HTERT RPE-1 (cell line): Measurements from ENCODE around the gene COL13A1.

Source experiments
- in situ Hi-C: fragments of 300-500 bp; cut with MboI; formaldehyde crosslinking; loops from 4 replicates; pipeline ENCODE4 v1.14.3; 2020; ENCODE audit warnings: low sequenced_read_pairs

COL13A1 gene

DNA sequence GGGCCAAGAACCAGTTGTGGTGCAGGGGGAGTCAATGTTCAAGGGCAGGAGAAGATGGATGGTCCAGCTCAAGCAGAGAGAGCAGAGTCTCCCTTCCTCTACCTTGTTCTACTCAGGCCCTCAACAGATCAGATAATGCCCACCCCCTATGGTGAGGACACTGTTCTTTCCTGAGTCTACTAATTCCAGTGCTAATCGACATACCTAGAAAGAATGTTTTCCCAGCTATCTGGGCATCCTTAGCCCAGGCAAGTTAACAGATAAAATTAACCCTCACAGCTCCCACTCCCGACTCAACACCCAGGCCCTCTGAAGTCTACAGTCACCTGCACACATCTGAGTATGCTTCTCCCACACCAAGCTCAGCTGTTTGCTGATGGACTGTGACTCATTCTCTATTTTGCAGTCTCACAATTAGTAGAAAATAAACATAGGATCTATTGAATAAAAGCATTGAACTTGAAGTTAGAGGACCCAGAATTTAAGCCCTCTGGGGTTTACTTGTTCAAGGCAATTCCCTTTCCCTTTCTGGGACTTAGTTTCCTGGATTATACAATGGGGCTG lies 17.1 kb downstream of the COL13A1 start:
- in situ Hi-C loops: no loop called here

DNA sequence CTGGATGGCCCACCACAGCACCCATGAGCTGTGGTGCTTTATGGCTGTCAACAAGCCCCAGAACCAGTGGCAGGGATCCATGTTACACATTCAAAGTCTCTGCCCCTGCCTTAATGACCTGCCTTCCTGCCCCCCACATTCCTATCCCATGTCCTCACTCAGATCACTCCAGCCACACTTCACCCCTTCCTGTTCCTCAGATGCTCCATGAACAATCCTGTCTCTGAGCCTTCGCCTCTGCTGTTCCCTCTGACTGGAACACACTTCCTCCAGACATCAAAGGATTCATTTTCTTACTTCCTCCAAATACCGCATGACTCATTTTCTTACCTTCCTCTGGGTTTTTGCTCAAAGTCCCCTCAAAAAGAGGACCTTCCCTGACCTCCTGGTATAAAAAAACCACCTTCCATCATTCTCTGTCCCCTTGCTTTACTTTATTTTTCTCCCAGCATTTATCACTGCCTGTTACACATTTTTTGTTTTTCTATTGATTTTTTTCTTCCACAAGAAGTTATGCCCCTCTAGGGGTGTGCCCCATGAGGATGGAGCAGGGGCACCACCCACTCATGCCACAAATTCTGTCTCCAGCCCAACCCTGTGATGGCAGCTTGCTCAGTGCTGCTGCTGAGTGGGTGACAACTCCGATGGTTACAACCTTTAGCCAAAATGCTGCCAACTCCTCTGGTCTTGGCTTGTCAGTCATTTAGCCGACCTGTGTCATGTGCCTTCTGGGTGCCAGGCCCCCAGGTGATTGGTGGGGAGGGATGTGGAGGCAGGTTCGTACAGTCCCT lies 18.2 kb downstream of the COL13A1 start:
- in situ Hi-C loops: no loop called here

DNA sequence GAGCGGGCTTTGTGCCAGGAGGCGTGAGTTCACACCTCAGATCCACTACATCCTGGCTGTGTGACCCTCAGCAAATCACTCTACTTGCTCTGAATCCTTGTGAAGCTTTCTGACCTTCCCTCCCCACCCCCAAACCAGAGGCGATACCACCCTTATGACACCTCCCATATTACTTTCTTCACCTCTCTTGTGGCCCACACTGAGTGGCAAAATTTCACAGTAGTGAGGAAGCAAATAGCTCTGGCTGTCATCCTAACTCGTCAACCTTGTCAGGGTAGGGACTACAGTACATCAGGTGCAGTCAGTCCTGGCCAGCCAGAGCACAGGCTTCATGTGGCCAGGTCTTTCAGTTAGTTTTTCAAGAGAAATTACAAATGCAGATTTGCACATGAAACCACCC lies 19.1 kb downstream of the COL13A1 start:
- in situ Hi-C loops: no loop called here

DNA sequence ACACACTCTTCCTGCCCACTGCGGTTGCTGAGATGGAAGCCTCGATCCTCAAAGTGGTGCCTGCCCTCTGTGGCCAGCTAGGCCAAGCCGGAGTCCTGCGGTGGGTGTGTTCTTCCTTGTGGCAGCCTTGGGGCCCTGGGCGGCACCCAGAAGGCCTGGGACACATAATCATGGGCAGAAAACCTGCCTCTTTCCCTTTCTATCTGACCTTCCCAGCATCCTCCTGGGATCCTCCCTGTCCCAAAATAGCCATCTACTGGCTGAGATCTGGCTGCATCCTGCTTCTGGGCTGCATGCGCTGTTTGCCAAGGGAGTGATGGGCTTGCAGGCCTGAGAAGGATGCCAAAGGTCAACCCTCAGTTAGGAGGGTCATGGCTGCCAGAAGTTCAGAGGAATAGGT lies 23.9 kb downstream of the COL13A1 start:
- in situ Hi-C loops: no loop called here

DNA sequence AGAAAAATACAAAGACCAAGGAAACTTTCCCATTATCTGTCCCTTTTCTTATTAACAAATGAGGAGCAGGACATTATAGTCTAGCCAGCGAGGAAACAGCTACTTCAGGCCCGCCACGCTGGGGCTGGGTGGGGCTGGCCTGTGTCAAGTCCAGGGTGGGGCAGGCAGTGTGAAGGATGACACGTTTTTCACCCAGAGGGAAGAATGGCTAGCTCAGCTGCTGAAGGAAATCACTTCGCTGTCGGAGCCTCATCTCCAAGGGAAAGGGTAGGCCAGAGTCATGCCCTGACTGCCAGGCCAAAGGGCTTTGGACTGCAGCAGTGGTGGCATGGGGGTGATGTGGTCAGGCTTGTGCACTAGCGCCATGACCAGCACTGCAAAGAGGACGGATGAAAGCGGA lies 24.4 kb downstream of the COL13A1 start:
- in situ Hi-C loops: no loop called here

DNA sequence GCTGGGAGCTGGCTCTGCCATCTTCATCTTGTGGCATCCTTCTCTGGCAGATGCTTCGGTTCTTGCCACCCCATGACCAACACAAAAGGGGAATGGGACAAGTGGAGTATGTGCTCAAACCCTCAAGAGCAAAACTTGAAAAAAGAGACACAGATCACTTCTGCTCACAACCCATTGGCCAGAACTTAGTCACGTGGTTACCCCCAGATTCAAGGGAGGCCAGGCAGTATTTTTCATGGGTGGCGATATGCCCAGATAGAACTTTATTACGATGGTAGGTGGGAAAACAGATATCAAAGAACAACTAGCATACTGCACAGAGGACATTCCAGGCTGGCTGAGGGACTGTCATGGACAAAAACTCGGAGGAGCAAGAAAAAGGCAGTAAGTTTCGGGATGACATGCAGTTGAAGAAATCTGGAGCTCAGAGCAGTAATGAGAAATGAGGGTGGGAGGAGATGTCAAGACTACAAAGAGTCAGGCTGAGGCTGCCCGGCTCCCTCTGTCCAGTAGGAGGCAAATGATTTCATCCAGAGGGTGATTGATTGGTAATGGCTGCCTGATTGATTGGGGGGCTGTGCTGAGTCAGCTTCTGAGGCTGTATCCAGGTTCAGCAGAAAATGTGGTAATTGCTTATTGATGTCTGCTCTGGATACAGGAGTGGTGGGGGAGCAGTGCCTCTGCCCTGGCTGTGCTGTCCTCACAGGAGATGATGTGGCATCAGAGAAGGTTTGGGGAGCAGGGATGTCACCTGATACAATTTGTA lies 25.3 kb downstream of the COL13A1 start:
- in situ Hi-C loops: no loop called here

DNA sequence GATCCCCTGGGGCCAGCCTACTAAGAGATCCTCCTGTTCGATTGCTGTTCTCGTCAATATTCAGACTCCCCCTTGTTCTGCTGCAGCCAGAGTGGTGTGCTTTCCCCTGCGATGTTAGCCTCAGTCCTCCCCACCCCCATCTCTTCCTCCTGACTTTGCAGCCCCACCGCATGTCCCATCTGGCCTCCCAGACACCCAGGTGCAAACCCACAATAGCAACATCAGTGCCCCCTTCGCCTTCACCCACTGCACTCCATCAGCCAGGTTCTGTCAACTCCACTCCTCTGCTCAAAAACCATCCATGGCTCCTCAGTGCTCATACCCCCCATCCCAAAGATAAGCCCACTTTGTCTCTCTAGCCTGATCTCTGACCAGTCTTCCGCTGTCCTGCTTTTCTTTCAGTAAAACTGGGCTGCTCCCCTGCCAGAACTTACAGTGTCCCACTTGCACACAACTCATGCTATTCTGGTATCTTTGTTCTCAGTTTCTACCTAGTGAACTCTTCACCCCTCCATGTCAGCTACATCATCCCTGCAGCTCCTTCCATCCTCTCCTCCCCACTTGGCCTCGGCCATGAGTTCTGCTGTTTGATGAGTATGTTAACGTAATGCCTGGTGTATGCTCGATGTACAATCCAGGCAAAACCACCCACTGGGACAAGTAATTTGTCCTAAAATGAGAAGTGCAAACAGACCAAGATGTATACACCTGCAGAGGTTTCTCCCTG lies 26.6 kb downstream of the COL13A1 start:
- in situ Hi-C loops: no loop called here

DNA sequence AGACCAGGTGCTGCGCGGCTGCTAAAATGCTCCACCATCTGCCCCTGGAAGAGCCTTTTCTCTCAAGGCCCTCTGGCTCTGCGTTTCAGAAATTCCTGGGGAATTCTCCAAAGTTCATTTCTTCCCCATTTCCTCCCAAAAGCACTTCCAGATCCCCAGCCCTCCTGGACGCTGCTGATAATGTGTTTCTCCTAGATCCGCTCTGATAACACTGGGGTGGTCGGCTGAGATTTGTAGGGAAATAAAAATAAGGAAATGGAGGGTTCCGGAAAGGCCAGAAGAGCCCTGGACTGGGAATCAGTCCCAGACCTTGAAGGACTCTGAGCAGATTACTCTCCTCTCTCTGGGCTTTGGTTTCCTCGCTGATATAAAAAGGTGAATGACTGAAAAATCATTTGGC lies 28.1 kb downstream of the COL13A1 start:
- in situ Hi-C loops: no loop called here

DNA sequence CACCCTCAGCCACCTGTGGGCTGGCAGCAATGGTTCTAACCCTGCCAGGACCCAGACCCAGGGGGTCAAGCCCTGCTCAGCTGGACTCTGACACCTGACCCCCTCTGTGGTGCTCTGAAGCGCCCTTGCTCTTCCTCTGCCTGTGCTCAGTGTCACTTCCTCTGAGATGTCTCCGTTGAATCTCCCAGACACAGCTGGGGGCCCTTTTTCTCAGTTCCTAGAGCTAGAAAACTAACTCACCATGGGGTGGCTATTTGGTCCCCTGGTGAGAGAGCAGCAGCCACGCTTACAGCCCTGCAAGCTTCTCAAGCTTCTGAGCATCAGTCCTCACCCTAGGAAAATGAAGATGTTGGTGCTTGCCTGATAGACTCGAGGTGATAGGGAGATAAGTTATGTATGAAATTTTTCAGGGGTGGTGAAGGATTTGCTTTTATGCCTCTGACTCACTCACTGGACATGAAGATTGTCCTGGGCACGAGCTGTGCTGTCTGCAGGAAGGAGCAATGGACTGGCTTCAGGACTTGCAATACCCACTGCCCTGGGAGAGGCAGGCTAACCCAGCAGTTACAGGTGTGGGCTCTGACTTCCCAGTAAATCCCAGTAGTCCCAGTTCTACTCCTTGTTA lies 29.6 kb downstream of the COL13A1 start:
- in situ Hi-C loops: no loop called here

DNA sequence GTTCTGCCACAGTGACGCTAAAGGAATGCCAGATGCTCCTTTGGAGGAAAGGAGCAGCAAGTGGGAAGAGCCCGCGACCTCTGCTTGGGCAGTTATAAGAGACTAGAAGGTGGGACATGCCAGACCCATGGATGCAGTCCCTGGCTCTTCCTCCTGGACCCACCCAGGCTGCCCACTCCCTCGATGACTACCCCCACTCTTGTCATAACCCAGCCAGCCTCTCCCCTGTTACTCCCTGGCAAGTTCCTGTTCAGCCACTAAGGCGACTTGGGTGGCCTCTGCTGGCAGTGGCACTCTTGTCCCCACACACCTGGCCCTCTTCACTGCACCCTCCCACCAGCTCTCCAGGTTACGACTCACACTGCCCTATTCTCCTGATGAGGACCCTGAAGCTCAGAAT lies 33.5 kb downstream of the COL13A1 start:
- in situ Hi-C loops: no loop called here

DNA sequence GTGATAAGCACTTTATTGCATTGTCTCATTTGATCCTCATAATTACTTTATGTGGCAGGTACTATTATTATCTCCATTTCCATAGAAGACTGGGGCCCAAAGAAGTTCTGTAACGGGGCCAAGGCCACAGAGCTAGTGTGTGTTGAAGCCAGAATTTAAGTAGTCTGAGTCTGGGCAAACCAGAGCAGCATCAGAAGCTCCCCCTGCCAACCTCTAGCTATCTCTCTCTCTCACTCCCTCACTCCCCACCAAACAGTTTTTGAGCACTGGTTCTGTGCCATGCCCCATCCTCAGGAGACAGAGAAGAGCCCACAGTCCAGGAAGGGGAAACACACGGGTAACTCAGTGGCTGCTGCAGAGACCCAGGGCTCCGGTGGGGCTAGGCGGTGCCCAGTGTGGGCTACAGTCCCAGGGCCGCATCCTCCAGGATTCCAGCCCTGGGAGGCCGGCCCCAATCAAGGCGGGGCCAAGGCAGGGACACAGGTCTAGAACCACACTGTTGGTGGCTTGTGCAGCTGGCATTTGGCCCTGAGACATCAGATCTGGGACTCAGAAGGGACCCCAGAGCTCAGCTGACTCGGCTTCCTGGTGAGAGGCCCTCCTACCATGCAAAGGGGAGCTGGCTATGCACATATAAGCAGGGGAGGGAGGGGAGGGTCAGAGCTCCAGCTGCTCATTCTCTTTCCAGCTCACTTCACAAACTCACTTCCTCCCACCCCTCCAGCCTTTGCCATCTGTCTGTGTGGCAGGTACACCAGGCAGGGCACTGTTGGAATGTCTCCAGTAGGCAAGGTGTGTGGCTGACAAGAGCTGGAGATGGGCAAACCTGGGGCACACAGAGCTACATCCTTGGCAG lies 34.4 kb downstream of the COL13A1 start:
- in situ Hi-C loops: no loop called here

DNA sequence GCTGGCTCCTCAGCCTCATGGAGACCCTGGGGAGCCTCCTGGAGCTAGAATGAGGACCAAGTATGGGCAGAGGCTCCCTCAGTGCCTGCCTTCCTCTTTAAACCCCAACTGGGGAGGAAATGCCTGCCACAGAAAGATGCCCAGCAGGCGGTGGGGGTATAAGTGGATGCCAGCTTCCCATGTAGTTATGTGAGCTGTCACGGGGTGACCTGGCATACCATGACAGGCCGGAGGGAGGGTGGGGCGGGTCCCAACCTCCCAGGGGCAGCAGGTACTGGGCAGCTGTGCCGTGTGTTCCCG lies 35.0 kb downstream of the COL13A1 start:
- in situ Hi-C loops: no loop called here

DNA sequence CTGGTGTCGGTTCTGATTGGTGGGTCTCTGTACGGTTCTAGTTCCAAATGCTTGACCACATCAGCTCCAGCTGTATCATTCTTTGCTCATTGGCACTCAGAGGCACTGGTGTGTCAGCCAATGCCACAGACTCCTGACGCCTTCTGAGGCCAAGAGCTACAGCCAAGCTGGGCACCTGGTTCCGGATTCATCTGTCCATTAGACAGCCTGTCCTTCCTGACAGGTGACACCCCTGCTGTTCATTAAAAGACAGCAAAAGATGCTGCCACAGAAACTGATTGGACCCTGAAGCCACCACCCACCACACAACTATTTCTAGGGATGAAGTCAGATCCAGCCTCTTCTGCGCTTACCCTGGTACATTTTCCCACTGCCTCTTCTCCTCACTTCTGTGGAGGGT lies 35.6 kb downstream of the COL13A1 start:
- in situ Hi-C loops: no loop called here

DNA sequence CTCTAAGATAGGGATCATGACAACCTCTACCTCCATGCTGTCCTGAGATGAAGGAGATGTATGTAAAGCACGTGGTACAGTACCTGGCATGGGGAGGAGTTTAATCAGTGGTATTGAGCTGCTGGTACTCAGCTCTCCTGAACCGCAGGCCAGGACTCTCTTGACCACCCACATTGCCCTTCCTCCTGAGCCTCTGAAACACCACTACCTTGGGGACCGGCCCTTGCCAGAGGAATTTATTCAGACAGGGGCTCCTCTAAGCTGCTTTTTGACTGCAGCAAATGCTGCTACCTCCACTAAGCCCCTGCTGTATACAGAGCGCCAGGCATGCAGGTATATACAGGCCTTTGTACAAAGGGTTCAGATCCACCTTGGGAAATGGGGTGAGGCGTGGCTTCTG lies 36.7 kb downstream of the COL13A1 start:
- in situ Hi-C loops: no loop called here

DNA sequence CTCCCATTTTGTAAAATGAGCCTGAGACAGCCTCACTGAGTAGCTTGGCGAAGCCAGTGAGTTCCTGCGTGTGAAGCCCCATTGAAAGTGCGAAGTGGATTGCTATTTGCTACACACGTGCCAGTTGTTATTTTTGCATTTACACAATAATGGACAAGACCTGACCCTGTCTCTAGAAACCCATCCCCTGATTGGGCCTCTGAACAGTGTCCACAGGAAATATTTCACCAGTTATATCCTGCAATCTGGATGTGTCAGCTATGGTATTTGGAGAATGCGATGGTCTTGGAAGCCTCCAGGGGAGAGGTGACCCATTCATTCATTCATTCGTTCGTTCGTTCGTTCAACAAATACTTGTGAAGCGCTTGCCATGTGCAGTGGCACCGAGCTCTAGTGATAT lies 37.1 kb downstream of the COL13A1 start:
- in situ Hi-C loops: no loop called here

DNA sequence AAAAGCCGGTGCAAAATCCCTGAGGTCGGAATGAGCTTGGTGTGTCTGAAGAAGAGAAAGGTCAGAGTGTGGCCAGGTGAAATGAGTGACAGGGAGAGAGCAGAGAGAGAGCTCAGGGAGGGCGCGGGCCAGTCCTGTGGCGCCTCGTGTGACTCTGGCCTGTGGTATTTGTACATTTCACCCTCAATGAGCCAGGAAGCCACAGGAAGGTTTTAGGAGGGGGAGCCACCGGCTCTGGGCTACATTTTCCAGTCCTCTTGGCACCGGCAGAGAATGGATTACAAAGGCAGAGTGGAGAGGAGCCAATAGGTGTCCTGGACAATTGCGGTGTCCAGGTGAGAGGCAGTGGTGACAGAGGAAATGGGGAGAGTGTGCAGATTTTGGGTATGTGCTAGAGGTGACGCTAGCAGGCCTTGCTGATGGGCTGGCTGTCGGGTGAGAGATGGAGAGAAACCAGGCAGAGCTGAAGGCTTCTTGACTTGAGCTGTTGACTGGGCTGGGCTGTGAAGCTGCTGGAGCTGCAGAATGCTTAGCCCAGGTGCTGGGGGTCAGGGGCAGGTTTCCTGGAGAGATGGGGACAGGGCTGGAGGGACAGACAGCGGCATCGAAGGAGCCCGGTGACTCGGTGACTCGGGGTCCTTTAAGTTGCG lies 38.1 kb downstream of the COL13A1 start:
- in situ Hi-C loops: no loop called here

DNA sequence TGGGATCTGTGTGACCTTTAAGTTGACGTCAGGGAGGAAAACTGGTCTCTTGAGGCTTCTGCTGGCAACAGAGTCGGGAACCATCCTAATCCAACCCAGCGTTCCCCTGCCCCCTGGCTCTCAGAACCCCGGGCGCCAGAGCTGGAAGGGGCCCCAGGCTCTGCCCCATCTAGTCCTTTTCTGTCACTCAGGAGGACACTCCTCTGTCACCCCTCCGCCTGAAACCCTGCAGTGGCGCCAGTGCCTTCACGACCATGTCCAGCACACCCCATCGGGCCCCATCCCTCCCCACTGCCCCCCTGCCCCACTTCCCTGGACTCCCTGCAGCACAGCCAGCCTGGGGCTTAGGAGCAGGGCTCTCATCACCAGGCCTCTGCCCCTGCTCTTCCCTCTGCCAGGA lies 39.1 kb downstream of the COL13A1 start:
- in situ Hi-C loops: no loop called here

DNA sequence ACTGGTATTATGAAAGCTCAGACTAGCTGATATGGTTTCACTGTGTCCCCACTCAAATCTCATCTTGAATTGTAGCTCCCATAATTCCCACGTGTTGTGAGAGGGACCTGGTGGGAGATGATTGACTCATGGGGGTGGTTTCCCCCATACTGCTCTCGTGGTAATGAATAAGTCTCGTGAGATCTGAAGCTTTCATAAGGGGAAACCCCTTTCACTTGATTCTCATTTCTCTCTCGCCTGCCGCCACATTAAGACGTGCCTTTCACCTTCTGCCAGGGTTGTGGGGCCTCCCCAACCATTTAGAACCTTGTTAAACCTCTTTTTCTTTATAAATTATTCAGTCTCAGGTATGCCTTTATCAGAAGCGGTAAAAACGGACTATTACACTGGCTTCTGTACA lies 40.3 kb downstream of the COL13A1 start:
- in situ Hi-C loops: no loop called here

DNA sequence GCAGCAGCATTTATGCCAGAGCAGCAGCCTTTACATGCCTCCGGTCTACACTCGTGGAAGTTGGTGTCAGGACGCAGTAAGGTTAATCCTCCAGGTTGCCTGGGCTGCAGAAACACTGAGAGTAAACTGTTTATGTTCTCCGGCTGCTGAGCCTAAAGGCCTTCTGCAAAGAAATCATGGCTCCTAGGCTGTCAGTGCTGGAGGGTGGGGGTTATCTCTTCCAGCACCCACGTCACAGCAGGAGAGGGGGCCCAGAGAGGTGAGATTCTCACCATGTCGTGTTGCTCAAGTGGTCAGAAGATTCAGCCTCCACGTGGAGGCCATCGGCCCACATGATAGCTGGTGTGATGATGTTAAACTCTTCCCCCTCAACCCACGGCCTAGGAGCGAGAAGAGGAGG lies 41.2 kb downstream of the COL13A1 start:
- in situ Hi-C loops: no loop called here

DNA sequence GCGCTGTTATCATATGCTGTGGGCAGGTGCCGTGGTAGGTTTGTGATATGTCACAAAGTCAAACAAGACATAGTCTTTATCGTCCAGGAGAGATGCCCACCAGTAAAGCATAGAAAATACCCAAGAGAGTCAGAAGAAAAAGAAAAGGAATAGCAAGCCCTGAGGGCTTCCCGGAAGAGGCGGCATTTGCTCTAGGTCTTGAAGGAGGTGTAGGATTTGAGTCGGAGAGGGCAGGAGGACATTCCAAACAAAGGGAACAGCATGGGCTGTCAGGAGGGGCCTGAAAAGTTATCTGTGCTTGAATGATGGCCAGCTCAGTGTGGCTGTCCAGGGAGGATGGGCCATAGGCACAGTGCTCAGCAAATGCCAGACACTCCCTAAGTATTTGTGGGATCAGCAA lies 42.2 kb downstream of the COL13A1 start:
- in situ Hi-C loops: no loop called here
